GM18502 (cell line): ENCODE data around the gene CYTH4.

Source experiments
- ATAC-seq: cut with Tn5 transposase; IDR thresholded peaks from one replicate; pipeline ENCODE4 v1.9.1; 2021; ENCODE audit warnings: mild to moderate bottlenecking; ENCODE audit not compliant: unreplicated experiment, poor library complexity

CYTH4 gene

GRCh38 chr22:37363261-37363992 lies 81.1 kb downstream of the CYTH4 start:
- ATAC-seq: no peak
